NCI-H1436 treated with DMSO at 0.1 percent for 48 hours (cell line): ENCODE measurements around the gene POLR2H.
"Not testable (repeated sequence)": the region's sequence is repeated elsewhere in the genome, so short reads cannot be mapped to it uniquely, and the experiment has no call there.

Experiments
- DNase-seq: peaks from one replicate; lab custom pipeline; 2025; lab: John Stamatoyannopoulos, UW

The POLR2H gene

DNA sequence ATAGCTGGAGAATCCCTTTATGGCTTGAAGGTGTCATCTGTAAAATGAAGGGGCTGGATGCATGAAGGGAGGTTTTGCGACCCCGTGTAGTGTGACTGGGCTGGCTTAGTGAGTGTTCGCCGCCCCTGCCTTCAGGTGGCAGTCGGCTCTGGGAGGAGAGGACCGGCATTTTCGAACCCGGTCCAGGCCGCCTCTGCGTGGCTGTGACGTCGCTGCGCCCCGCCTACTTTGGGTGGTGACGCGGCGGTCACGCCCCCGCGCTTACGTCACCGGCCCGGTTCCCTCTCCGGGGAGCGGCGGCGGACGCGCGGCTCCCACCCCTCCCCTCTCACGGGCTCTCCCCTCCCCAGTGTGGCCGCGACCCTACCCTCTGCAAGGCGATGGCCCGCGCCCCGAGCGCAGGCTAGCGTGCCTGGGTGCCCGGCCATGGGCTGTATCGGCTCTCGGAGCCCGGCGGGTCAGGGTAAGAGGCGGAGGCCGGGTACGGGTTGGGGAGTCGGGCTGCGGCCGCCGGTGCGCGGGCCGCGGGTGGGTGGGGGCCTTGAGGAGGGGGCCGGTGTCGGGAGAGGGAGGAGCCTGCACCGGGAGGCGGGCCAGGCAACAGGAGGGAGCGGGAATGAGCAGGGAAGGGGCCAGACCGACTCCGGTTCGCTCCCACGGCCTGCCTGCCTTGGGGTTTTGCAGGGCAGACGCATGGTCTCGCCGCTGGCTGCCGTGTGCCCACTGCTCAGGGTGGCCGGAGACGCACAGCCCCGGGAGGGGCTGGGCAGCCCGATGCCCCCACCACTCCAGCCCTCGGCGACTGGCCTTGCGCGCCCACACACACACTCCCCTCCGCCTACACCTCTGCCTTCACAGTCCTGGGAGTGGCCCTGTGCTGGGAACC, 25.6 kb upstream of the POLR2H start:
- DNase-seq: no peak

DNA sequence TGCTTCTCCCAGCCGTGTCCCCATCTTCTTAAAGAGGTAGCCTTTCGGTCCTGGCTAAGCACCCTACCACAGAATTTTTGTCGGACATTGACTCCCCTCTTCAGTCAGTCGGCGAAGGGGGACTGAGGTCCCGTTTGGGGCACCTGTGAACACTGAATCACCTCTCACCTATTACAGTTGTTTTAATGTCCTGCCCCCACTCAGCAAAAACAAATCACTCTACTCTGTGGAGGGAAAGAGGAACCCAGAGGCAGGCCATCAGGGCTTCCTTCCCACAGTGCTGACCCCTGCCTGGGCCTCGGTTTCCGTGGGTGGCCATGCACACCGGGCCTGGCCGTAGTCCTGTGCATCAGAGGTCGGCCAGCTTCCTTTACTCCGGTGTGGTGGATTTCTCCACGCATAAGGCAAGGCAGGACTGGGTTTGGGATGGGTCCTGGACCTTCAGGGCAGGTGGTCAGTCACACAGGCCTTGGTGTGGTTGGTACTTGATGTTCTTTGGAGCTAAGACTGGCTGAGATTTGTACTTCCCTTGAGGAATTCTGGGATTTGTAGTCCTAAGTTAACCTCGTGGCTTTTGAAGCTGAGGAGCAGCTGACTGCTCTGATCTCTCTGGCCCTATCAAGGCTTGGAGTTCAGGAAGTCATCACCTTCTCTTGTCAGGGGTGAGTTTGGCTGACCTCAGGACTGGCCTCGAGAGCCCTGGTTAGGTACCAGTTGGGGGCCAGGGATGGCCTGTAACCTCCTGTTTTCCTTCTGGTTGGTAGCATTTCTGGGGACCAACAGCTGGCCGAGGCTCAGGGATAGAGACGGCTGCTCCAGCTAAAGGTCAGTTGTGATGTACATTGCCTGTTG, 24.7 kb upstream of the POLR2H start:
- DNase-seq: no peak

- no peak for DNase-seq
Observed at GRCh38 chr3:184337399-184337714, 24.2 kb upstream of the POLR2H start, which contains the start of gene FAM131A. TSS of gene FAM131A (plus strand) at chr3:184337600. CDS start at chr3:184337631, 31 bp downstream.

DNA sequence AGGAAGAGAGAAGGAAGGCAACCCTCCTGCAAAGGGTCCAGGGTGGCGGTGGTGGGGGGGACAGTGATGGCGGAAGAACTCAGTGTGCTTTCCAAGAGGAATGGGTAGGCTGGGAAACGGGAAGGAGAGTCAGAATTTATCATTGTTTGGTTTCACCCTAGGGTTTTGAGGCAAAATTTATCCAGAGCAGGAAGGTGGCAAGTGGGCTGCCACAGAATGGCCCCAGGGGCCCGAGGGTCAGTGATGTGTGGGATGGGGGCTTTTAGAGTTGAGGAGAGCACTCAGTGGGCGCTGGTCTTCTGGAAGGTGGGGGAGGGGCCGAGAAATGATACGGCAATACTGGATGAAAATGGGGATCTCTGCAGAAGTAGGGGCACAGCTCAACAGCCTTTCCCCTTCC, 23.5 kb upstream of the POLR2H start:
- no peak for DNase-seq

DNA sequence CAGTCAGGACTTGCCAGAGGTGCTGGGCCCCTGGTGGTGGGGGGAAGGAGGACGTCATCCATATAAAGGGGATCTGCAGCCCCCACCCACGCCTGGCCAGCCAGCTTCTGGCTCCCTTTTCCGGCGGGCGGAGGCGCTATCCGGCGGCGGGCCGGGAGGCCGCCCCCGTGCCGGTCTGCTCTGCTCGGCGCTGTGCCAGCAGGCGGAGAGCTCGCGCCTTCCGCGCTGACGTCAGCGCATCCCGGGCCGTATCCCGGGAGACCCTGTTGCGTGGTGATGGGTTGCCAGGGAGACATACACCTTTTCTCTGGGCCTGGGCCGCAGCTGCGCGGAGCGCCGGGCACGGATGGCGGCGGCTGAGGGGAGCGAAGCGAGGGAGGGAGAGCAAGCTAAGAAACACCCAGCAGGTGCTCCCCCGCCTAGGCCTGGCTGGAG, 23.0 kb upstream of the POLR2H start:
- peak; percentile 82 for DNase-seq

GRCh38 chr3:184339001-184339400, 22.5 kb upstream of the POLR2H start:
- DNase-seq: peak; percentile 57

DNA sequence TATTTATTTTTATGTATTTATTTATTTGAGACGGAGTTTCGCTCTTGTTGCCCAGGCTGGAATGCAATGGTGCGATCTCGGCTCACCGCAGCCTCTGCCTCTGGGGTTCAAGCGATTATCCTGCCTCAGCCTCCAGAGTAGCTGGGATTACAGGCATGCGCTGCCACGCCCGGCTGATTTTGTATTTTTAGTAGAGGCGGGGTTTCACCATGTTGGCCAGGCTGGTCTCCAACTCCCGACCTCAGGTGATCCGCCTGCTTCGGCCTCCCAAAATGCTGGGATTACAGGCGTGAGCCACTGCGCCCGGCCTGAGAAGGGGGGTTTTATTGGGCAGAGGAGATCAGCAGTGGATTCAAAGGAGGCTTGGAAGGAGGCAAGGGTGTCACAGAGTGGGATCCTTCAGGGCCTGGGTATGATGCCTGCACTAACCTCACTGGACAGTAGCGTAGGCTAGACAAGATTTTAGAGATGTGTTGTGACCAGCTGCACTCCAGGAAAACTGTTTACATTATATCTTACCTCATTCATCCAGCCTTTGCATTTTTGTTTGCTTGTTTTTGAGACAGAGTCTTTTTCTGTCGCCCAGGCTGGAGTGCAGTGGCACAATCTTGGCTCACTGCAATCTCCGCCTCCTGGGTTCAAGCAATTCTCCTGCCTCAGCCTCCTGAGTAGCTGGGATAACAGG, 21.9 kb upstream of the POLR2H start:
- DNase-seq: not testable (repeated sequence)

- no peak for DNase-seq
Observed at GRCh38 chr3:184341925-184342324, 19.6 kb upstream of the POLR2H start.

DNA sequence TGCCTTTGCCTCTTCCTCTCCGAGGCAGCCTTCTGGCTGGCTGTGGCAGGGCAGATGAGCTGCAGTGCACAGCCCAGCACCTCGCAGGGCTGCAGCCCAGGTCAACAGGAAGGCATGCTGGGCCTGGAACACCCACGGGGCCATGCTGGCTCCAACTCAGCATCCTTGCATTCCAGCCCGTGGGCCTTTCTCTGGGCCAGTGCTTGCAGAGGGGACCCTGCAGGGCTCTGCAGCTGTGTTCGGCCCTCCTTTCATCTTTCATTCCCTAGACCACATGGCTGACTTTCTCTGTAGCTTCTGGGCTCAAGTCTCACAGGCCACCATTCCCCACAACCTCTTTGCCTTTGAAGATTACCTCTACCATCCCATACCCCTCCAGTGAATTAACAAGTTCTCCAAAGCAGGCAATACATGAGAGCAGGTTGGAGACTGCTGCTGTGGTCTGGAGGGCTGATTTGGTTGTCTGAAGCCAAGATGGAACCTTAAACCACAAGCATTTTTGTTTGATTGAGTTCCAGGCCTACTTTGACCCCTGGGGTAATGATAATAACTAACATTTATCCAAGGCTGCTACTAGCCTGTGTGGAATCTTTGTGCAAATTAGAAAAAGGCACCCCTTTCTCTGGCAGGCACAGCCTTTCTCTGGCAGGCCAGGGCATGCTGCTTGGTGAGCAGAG, 18.2 kb upstream of the POLR2H start:
- no peak for DNase-seq

DNA sequence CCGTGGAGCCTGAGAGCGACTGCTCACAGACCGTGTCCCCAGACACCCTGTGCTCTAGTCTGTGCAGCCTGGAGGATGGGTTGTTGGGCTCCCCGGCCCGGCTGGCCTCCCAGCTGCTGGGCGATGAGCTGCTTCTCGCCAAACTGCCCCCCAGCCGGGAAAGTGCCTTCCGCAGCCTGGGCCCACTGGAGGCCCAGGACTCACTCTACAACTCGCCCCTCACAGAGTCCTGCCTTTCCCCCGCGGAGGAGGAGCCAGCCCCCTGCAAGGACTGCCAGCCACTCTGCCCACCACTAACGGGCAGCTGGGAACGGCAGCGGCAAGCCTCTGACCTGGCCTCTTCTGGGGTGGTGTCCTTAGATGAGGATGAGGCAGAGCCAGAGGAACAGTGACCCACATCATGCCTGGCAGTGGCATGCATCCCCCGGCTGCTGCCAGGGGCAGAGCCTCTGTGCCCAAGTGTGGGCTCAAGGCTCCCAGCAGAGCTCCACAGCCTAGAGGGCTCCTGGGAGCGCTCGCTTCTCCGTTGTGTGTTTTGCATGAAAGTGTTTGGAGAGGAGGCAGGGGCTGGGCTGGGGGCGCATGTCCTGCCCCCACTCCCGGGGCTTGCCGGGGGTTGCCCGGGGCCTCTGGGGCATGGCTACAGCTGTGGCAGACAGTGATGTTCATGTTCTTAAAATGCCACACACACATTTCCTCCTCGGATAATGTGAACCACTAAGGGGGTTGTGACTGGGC, 16.8 kb upstream of the POLR2H start:
- no peak for DNase-seq

DNA sequence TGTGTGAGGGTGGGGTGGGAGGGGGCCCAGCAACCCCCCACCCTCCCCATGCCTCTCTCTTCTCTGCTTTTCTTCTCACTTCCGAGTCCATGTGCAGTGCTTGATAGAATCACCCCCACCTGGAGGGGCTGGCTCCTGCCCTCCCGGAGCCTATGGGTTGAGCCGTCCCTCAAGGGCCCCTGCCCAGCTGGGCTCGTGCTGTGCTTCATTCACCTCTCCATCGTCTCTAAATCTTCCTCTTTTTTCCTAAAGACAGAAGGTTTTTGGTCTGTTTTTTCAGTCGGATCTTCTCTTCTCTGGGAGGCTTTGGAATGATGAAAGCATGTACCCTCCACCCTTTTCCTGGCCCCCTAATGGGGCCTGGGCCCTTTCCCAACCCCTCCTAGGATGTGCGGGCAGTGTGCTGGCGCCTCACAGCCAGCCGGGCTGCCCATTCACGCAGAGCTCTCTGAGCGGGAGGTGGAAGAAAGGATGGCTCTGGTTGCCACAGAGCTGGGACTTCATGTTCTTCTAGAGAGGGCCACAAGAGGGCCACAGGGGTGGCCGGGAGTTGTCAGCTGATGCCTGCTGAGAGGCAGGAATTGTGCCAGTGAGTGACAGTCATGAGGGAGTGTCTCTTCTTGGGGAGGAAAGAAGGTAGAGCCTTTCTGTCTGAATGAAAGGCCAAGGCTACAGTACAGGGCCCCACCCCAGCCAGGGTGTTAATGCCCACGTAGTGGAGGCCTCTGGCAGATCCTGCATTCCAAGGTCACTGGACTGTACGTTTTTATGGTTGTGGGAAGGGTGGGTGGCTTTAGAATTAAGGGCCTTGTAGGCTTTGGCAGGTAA, 16.0 kb upstream of the POLR2H start:
- no peak for DNase-seq

GRCh38 chr3:184346480-184347190, 14.9 kb upstream of the POLR2H start:
- no peak for DNase-seq

DNA sequence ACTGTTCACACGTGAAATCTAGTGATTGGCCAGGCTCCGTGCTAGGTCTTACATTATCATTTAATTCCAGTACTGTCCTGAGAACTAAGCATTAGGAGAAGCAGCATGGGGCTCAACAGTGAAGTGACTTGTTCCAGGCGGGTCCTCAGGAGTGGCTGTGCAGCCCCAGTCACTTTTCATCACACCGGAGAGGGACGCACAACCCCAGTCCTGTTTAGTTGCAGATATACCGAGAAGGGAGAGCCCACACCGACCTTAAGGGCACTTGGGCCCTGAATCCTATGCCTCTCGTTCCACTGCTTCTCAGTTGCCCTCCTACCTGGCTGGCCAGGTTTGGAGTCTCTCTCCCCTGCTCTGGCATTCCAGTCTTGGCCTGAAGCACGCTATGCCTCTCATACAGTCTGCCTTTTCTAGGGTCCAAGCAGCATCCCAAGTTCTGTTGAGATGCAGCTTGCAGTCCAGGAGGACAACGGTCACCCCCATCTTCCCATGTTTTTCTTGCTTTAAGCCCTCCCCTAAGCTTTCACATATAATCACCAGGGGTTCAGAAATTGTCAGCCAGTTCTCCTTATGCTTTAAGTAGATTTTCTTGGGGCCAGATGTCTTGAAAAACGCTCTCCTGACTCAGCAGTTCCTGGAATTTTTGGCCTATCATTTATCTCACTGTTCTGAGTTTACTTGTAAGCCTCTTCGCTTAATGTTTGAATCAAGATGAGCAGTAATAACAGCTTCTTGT, 14.0 kb upstream of the POLR2H start:
- no peak for DNase-seq

GRCh38 chr3:184348057-184348382, 13.5 kb upstream of the POLR2H start:
- DNase-seq: no peak

DNA sequence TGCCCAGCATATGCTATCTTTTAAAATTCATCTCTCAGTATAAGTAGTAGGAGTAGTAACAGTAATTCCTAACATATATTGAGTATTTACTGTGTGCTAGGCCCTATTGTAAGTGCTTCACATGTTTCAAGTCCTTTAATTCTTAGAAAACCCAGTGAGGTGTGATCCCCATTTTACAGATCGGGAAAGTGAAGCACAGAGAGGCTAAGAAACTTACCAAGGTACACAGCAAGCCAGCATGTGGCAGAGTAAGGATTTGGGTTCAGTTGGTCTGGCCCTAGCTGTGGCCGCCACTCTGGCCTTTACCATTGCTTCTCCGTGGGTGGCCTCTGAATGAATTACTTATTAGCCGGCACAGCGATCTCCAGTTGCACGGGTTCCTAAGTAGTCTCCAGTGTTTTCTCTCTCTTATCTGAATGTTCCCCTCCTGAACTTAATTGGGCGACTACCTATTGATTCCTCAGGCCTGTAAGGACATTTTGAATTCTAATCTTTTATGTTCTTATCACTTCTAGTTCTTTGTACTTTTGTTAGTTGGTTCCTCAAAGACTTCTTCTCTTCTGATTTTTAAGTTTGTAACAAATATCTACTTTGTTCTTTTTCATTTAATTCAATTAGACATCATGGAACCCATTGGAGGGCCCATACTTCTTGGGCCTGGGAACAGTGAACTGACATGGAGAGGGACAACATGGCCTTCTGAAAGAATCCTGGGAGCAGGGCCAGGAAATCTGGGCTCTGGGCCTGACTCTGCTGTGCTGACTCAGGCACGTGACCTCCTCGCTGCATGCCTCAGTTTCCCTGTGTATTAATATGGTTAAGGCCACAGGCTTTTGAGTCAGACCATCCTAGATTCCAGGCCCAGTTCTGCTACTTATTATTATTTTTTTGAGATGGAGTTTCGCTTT, 11.7 kb upstream of the POLR2H start:
- DNase-seq: no peak

DNA sequence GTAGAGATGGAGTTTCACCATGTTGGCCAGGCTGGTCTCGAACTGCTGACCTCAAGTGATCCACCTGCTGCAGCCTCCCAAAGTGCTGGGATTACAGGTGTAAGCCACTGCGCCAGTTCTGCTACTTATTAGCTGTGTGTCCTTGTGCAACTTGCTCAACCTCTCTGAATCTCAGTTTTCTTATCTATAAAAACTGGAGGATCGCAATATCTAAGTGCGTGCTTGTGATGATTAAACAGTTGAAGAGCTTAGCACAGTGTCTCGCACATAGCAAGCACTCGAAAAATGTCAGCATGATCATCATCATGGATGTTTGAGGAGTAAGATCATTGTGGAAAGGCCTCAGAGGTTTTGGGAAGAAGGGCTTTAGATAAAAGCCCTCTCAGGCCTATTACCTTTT, 10.9 kb upstream of the POLR2H start:
- no peak for DNase-seq

DNA sequence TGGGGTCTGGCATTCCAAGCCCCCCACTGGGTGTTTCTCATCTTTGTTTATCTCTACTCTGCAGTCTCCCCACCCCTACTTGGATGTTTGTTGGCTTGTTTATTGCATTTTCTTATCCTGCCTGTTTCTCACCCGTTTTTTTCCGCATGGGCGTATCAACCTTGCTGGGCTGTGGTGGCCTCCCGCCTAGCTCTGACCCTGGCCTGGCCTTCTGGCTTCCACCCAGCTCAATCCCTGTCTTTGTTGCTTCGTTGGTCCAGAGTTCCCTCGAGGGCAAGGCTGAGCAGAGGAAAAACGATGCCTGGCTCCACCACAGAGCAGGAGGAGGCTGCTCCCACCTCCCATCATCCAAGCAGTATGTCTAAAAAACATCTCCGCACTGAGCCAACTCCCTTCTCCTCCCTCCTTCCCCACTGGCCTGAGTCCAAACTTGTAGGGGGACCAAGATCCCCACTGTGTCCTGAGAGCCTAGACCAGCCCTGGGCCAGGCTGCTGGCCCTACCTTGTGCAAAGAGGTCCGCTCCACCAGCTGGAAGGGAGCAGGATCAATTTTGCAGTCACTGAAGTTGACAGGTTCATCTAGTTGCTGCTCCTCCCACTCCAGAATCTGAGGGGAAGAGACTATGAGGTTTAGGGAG, 9.9 kb upstream of the POLR2H start:
- no peak for DNase-seq
